ENCODE measurements around the gene LEP. TPM values are rescaled to one million over a fixed set of nuclear protein-coding genes. Genes with fewer than 3 reads are reported as not detected.
"Not testable (repeated sequence)": the region's sequence is repeated elsewhere in the genome, so short reads cannot be mapped to it uniquely, and the experiment has no call there.

Gene LEP
- total RNA-seq, 2 experiments from 2014 or later = not detected

GRCh38 chr7:128233471-128233870, 7.6 kb upstream of the LEP start:
- DNase-seq (no peak), ATAC-seq (no peak)
- CTCF ChIA-PET = interaction anchor here (0.9 to 1.0 kb wide), 2 partner anchors 26 to 214 kb away, joined by 3 to 4 read pairs; no protein-coding TSS in a partner anchor
- Mint-ChIP-seq H3K9me3 (ENCODE audit: low read depth) (peaks cover 2% of the 10 kb centered on the region), H3K36me3 (ENCODE audit: low read depth) (no peaks in the 10 kb centered on the region), H3K4me1 (peaks cover 2% of the 10 kb centered on the region), H3K27me3 (peaks cover 2% of the 10 kb centered on the region), H3K27ac (no peak overlapping the region), H3K4me3 (no peak overlapping the region)
- POLR2A ChIA-PET = no interaction called here
- intact Hi-C loops (cut with DNase I, micrococcal nuclease) = loop anchor here in 1 of 2 experiments (5.0 kb wide), 1 partner anchor 74 kb away; no protein-coding TSS in a partner anchor

- no peak for ATAC-seq
These were observed 6.5 kb upstream of the LEP start for GRCh38 chr7:128234476-128235026.

GRCh38 chr7:128235471-128235870, 5.6 kb upstream of the LEP start:
- Mint-ChIP-seq H3K4me3 (no peak overlapping the region), H3K9me3 (ENCODE audit: low read depth) (peaks cover 11% of the 10 kb centered on the region), H3K36me3 (ENCODE audit: low read depth) (peaks cover 2% of the 10 kb centered on the region), H3K4me1 (peaks cover 2% of the 10 kb centered on the region), H3K27ac (no peak overlapping the region), H3K27me3 (peaks cover 2% of the 10 kb centered on the region)
- intact Hi-C loops (cut with DNase I, micrococcal nuclease) = no loop called here
- ChIA-PET CTCF (interaction anchor here (1.9 kb wide), 1 partner anchor 26 kb away, joined by 5 read pairs; no protein-coding TSS in a partner anchor), POLR2A (no interaction called here)
- ATAC-seq = no peak
- no peak for DNase-seq

More at GRCh38 chr7:128234476-128235026, 6.5 kb upstream of the LEP start:
- Mint-ChIP-seq H3K27me3 (peaks cover 2% of the 10 kb centered on the region), H3K9me3 (ENCODE audit: low read depth) (peaks cover 9% of the 10 kb centered on the region), H3K4me1 (peaks cover 2% of the 10 kb centered on the region), H3K27ac (no peak overlapping the region), H3K4me3 (no peak overlapping the region), H3K36me3 (ENCODE audit: low read depth) (no peaks in the 10 kb centered on the region)
- CTCF ChIA-PET = no interaction called here
- DNase-seq = no peak
- intact Hi-C loops (cut with DNase I, micrococcal nuclease) = loop anchor here in 1 of 2 experiments (5.0 kb wide), 1 partner anchor 73 kb away; no protein-coding TSS in a partner anchor
- POLR2A ChIA-PET = no interaction called here

GRCh38 chr7:128236924-128237586, 4.0 kb upstream of the LEP start:
- ATAC-seq (peak; percentile 93), DNase-seq (peak; percentile 26)
- Mint-ChIP-seq H3K27me3 (peaks cover 12% of the 10 kb centered on the region), H3K36me3 (ENCODE audit: low read depth) (peaks cover 2% of the 10 kb centered on the region), H3K4me1 (peaks cover 2% of the 10 kb centered on the region), H3K9me3 (ENCODE audit: low read depth) (peaks cover 11% of the 10 kb centered on the region), H3K4me3 (no peak overlapping the region), H3K27ac (no peak overlapping the region)
- CTCF ChIA-PET = interaction anchor here (0.8 to 1.9 kb wide), 4 partner anchors 19 to 103 kb away, joined by 3 to 5 read pairs (median 4); no protein-coding TSS in a partner anchor
- intact Hi-C loops (cut with DNase I, micrococcal nuclease) = no loop called here
- POLR2A ChIA-PET = no interaction called here

GRCh38 chr7:128239146-128239545, 1.9 kb upstream of the LEP start:
- POLR2A ChIA-PET; intact Hi-C loops (cut with DNase I, micrococcal nuclease): not testable (repeated sequence)
- H3K9me3 Mint-ChIP-seq (ENCODE audit: low read depth) = peaks cover 11% of the 10 kb centered on the region

GRCh38 chr7:128242661-128243060, 1.6 kb downstream of the LEP start:
- H3K36me3 Mint-ChIP-seq (ENCODE audit: low read depth) = peaks cover 2% of the 10 kb centered on the region
- DNase-seq = no peak
- no peaks in the 10 kb centered on the region for H3K4me1 Mint-ChIP-seq
- ChIA-PET CTCF (no interaction called here), POLR2A (no interaction called here)
- H3K27ac Mint-ChIP-seq = no peak overlapping the region
- peaks cover 11% of the 10 kb centered on the region for H3K9me3 Mint-ChIP-seq (ENCODE audit: low read depth)
- intact Hi-C loops (cut with DNase I, micrococcal nuclease) = no loop called here
- peaks cover 22% of the 10 kb centered on the region for H3K27me3 Mint-ChIP-seq
- H3K4me3 Mint-ChIP-seq = no peak overlapping the region
- no peak for ATAC-seq

More at GRCh38 chr7:128239146-128239545, 1.9 kb upstream of the LEP start:
- H3K27me3 Mint-ChIP-seq = peaks cover 18% of the 10 kb centered on the region
- H3K4me3 Mint-ChIP-seq; H3K4me1 Mint-ChIP-seq; H3K36me3 Mint-ChIP-seq (ENCODE audit: low read depth); ATAC-seq; H3K27ac Mint-ChIP-seq; DNase-seq: not testable (repeated sequence)
- CTCF ChIA-PET = interaction anchor here (0.7 to 1.2 kb wide), 2 partner anchors 19 to 186 kb away, joined by 3 read pairs; no protein-coding TSS in a partner anchor

- intact Hi-C loops (cut with DNase I, micrococcal nuclease) = no loop called here
- Mint-ChIP-seq H3K9me3 (ENCODE audit: low read depth) (peaks cover 10% of the 10 kb centered on the region), H3K4me1 (no peaks in the 10 kb centered on the region), H3K27ac (no peak overlapping the region), H3K27me3 (peaks cover 22% of the 10 kb centered on the region), H3K36me3 (ENCODE audit: low read depth) (peaks cover 2% of the 10 kb centered on the region), H3K4me3 (no peak overlapping the region)
- ATAC-seq (no peak), DNase-seq (no peak)
- ChIA-PET POLR2A (no interaction called here), CTCF (no interaction called here)
These were observed 2.2 kb downstream of the LEP start for GRCh38 chr7:128243273-128243672.

GRCh38 chr7:128244861-128245260, 3.8 kb downstream of the LEP start:
- DNase-seq = no peak
- intact Hi-C loops (cut with DNase I, micrococcal nuclease) = no loop called here
- Mint-ChIP-seq H3K36me3 (ENCODE audit: low read depth) (peaks cover 2% of the 10 kb centered on the region), H3K4me1 (no peaks in the 10 kb centered on the region), H3K27me3 (peaks cover 25% of the 10 kb centered on the region), H3K27ac (no peak overlapping the region), H3K9me3 (ENCODE audit: low read depth) (no peaks in the 10 kb centered on the region), H3K4me3 (no peak overlapping the region)
- ChIA-PET POLR2A (interaction anchor here (0.7 kb wide), 1 partner anchor 8 kb away, joined by 3 read pairs; no protein-coding TSS in a partner anchor), CTCF (interaction anchor here (0.5 to 0.8 kb wide), 3 partner anchors 8 to 416 kb away, joined by 3 to 4 read pairs (median 4); no protein-coding TSS in a partner anchor)
- ATAC-seq = no peak

GRCh38 chr7:128247108-128247507, 6.0 kb downstream of the LEP start:
- H3K9me3 Mint-ChIP-seq (ENCODE audit: low read depth) = no peaks in the 10 kb centered on the region
- peaks cover 12% of the 10 kb centered on the region for H3K27me3 Mint-ChIP-seq
- no peaks in the 10 kb centered on the region for H3K4me1 Mint-ChIP-seq
- POLR2A ChIA-PET = no interaction called here
- H3K27ac Mint-ChIP-seq = no peak overlapping the region
- no peaks in the 10 kb centered on the region for H3K36me3 Mint-ChIP-seq (ENCODE audit: low read depth)
- intact Hi-C loops (cut with DNase I, micrococcal nuclease) = no loop called here
- ATAC-seq (no peak), DNase-seq (no peak)
- H3K4me3 Mint-ChIP-seq = no peak overlapping the region
- CTCF ChIA-PET = no interaction called here

GRCh38 chr7:128247640-128248194, 6.6 kb downstream of the LEP start:
- CTCF ChIA-PET = no interaction called here
- POLR2A ChIA-PET = interaction anchor here (0.7 kb wide), 1 partner anchor 16 kb away, joined by 3 read pairs; no protein-coding TSS in a partner anchor
- H3K4me1 Mint-ChIP-seq = no peaks in the 10 kb centered on the region
- no peak overlapping the region for H3K27ac Mint-ChIP-seq
- H3K27me3 Mint-ChIP-seq = peaks cover 10% of the 10 kb centered on the region
- H3K9me3 Mint-ChIP-seq (ENCODE audit: low read depth) = no peaks in the 10 kb centered on the region
- H3K4me3 Mint-ChIP-seq = no peak overlapping the region
- ATAC-seq (no peak), DNase-seq (peak; percentile 15)
- intact Hi-C loops (cut with DNase I, micrococcal nuclease) = no loop called here
- no peaks in the 10 kb centered on the region for H3K36me3 Mint-ChIP-seq (ENCODE audit: low read depth)

GRCh38 chr7:128251337-128251736, 10.3 kb downstream of the LEP start:
- no peak for DNase-seq
- CTCF ChIA-PET = no interaction called here
- H3K4me3 Mint-ChIP-seq = no peak overlapping the region
- POLR2A ChIA-PET = no interaction called here
- H3K27ac Mint-ChIP-seq = no peak overlapping the region
- H3K36me3 Mint-ChIP-seq (ENCODE audit: low read depth) = no peaks in the 10 kb centered on the region
- no peaks in the 10 kb centered on the region for H3K4me1 Mint-ChIP-seq
- ATAC-seq = no peak
- peaks cover 3% of the 10 kb centered on the region for H3K27me3 Mint-ChIP-seq
- no peaks in the 10 kb centered on the region for H3K9me3 Mint-ChIP-seq (ENCODE audit: low read depth)
- intact Hi-C loops (cut with DNase I, micrococcal nuclease) = no loop called here

- ATAC-seq (no peak), DNase-seq (no peak)
- Mint-ChIP-seq H3K4me1 (no peaks in the 10 kb centered on the region), H3K4me3 (no peak overlapping the region), H3K27ac (no peak overlapping the region), H3K36me3 (ENCODE audit: low read depth) (no peaks in the 10 kb centered on the region), H3K27me3 (peaks cover 3% of the 10 kb centered on the region), H3K9me3 (ENCODE audit: low read depth) (no peaks in the 10 kb centered on the region)
- intact Hi-C loops (cut with DNase I, micrococcal nuclease) = no loop called here
- POLR2A ChIA-PET = no interaction called here
- CTCF ChIA-PET = interaction anchor here (0.6 kb wide), 1 partner anchor 9 kb away, joined by 4 read pairs; no protein-coding TSS in a partner anchor
These were observed 12.6 kb downstream of the LEP start for GRCh38 chr7:128253701-128254100.
